Activated naive CD8-positive, alpha-beta T cell treated with anti-CD3 and anti-CD28 coated beads, Interleukin-2, amount 50 U/mL, for 16 hours (primary cell): ENCODE results near the gene PIR.
A peak's percentile ranks its signal among the peaks of the same experiment; 100 is the strongest.

ENCODE experiments used
- DNase-seq: peaks from one replicate; pipeline ENCODE4 v3.0.0-alpha.2; 2020; ENCODE audit warnings: low read depth, low spot score

Gene PIR

DNA sequence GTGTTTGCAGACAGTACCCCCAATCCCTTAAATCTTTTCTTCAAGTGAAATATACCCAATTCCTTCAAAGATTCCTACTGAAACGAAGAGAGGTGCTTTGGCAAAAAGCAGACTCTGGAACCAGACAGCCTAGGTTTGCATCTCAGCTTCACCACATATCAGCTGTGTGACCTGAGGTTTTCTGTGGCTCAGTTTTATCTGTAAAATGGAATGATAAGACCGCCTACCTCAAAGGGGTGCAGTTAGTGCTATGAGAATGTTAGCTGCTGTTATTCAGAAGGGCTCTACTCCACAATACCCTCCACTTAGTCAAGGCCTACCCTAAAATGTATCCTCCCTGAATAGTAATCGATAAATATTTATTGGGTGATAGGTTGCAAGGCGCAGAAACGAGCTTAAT lies 664 bp downstream of the PIR start:
- no peak for DNase-seq

DNA sequence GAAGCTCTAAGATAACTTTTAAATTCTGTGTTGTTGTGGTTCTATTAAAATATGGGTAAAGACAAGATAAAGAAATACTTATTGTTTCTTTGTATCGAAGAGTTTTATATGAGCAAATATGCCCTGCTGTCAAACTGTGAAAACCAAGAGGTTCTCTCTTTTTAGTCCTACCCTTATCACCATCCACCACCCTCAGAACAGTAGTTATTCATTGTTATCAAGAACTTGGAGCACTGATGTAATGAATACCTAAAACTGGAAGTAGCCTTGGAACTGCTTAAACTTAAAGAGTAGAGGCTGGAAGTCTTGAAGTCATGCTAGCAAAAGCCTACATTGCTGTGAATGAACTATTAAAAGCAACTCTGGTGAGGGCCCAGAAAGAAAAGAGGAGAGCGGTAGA lies 9.2 kb downstream of the PIR start:
- DNase-seq: no peak

DNA sequence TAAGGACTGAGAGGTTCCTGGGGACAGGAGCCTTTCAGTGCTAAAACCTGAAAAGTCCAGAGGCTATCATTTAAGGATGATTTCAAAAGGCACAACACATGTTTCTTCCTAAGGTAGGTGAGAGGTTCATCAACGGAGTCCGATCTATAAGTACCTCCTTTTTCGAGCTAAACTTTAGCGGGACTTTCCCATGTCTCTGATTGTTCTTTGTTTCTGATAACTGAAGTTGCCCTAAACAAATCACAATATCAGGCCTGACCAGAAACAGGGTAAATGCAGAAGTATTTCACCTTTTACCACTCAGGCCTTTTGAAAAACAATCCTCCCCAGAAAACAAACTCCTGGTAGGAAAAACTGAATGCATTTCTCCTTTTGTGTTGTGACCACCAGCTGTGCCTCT lies 17.6 kb downstream of the PIR start:
- no peak for DNase-seq

DNA sequence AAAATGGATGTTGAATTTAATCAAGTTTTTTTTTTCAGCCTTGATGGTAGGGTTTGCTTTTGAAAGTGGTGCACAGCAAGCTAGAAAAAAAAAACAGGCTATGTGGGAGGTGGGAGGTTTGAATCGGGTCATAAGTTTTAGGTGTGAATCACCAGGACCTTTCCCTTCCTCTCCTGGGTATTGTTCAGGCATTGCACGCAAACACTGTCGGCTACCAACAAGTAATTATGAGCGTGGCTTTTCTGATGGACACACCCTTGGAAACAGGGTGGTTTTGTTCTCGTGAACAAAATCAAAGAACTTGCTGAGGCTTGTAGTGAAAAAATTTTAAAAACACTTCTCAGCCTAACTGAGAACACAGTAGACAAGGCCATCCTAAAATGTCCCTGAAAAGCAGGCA lies 18.1 kb downstream of the PIR start:
- no peak for DNase-seq

DNA sequence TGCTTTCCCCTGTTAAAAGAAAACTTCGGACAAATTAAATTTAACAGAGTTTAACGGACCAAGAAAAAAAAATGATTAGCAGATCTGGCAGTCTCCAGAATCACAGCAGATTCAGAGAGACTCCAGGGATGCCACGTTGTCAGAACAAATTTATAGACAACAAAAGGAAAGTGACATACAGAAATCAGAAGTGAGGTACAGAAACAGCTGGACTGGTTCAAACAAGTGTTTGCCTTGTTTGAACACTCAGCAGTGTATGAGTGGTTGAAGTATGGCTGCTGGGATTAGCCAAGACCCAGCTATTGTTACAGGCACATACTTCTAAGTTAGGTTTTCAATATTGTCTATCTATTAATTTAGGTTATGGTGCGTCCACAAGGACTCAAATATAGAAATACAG lies 19.1 kb downstream of the PIR start:
- DNase-seq: no peak

DNA sequence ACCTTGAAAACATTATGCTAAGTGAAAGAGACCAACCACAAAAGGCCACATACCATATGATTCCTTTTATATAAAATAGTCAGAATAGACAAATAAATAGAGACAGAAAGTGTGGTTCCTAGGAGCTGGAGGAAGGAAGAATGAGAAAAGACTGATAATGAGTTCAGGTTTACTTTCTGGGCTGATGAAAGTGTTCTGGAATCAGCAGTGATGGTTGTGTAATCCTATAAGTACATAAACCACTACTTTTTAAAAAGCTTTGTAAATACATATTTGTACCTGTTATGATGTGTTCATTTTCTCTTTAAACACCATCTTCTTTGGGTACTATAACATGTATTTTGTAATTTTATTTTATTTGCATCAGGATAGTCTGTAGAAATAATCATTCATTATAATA lies 20.6 kb downstream of the PIR start:
- no peak for DNase-seq

DNA sequence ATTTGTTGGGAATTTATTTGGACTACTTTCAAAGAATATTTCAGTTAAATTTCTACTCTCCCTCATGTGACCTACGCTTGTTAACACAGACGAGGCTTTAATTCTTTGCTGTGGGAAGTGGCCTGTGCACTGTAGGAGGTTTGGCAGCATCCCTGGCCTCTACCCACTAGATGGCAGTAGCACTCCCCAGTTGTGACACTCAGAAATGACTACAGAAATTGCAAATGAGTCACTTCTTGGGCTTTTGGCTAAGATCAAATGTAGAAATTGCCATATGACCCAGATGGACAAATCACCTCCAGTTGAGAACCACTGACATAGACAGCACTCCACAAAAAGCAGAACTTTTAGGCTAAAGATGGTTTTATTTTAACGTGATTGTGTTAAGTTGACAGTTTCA lies 22.1 kb downstream of the PIR start:
- peak; percentile 10 for DNase-seq

DNA sequence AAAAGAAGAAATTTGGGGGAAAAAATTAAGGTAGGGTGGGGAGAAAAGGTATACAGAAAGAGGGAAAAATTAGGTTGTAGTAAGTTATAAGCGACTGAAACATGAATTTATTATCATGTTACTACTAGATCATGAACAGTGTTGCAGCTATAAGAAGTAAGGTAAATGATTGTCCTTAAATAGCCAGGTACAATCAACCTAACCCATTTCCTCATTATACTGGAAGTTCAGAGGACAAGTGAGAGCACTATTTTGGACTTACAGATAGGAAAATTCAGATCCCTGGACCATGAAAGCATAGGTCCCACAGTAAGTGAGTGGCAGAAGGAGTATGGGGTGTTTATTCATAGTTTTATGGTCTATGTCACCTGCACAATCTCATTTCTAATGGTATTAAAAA lies 23.5 kb downstream of the PIR start:
- DNase-seq: no peak

DNA sequence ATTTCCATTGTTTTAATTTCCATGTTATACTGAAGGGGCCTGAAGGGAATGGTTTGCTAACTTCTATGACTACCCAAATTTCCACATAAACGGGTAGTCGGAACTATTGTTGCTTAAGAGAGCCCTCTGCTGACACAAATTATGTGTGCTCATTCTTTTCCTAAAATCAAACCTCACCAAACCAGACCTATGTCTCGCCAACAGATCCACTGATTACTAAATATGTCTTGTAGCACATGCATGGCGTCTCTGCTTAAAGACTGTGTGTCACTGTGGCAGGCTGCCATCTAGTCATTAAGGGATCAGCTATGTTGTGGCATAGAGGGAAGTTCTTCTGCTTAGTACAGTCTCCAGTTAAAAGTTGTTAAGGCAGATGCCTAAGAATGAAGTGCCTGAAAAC lies 25.1 kb downstream of the PIR start:
- DNase-seq: no peak

DNA sequence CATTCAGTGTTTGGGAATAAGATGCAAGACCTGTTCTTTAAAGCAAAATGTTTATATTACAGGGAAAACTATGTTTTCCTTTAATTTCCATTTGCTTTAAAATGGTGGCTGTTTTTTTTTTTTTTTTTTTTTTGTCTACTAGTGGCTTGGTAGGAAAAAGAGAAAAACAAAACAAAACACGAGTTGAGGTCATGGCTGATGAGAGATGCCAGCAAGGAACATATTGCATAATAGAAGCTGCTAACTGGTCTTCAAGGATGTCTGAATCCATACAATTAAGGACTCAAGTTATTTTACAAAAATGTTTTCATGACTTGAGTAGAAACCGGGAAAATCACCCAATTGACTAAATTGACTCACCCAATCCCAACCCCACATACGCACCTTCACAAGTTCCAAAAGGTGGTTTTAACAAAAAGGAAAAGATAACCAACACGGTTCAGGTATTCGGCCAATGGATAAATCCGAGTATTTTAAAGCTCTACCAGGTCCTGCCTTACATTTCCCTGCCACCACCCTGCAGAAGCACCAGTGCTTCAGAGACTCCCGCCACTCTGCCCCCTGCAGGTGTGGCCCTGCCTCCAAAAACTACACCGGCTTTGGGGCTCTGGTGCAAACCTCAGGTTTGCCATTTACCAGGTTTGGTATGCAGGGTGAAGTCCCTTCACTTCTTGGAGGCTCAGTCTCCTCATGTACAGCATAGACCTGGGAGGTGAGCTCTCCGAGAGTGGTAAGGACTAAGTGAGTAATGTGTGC lies 27.1 kb downstream of the PIR start:
- no peak for DNase-seq

DNA sequence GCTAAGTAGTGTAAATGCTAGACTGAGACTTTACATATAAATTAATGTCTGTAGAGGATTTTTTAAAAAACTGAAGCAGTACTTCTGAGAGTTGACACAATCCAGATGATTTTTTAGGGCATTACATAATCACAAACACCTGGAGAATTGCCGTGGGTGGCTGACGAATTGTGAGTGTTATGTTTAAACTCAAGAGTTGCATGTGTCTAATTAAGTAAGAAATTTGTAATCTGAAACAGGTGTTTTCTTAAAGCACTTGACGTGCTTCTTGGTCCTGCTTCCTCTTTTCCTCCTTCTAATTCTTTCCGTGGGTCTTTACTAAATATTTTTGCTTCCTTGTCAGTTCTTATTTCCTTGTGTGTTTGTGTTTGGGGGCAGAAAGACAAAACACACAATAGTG lies 27.8 kb downstream of the PIR start:
- no peak for DNase-seq

DNA sequence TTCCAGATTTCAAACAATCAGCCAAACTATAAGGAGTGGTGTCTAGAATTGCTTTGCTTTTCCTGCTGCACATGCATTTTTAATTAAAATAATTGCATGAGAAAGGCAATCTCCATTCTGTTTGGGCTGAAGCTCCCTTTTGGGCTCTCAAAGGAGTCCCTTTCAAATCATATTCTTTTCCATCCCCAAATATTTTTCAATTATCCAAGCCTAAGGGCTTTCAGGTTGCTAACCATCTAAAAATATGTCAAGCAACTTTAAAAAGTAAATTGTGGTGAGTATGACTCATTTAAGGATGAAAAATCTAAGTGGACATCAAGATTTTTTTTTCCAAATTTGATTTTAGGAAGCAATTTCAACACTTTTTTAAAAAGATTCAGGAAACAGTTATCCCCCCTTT lies 28.4 kb downstream of the PIR start:
- DNase-seq: no peak

DNA sequence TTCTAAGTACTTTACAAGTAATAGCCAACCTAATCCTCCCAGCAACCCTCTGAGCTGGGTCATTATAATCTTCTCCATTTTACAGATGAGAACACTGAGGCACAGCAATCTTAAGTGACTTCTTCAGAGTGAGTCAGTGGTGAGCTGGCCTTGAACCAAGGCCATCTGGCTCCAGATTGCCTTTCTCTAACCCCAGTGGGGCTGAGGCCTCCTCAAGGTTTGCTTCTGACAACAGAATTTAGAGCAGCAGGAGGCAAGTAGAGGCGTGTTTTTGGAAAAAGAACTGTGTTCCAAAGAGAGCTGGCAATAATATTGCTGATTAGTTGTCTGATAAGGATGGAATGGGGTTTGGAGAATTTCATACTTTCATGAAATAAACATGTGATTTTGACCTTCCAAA lies 41.2 kb downstream of the PIR start:
- no peak for DNase-seq

DNA sequence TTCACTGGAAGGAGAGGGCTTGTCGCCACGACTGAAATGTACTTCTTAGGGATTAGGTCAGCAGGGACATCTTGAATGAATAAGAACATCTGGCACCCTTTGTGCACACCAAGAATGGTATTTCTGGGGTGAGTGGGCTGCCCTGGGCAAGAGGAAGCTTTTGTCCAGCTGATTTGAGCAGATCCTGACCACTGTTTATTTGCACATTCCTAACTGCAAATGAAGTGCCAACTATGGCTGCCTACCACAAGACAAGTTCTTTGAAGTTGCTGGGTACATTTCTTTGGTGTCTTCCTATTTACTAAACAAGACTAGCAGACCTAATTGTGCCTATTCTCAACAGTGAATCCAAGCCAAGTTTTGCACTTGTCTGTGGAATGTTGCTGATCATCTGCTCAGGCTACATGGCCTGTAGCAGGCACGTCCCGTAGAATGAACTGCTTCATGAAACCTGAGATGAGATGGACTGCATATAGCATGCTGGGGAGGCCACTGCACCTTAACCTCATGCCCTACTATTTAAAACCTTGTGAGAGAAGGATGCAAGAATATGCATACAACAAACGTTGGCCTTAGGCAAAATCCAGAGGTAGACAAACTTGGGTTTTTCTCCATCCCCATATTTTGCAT lies 45.0 kb downstream of the PIR start:
- no peak for DNase-seq

DNA sequence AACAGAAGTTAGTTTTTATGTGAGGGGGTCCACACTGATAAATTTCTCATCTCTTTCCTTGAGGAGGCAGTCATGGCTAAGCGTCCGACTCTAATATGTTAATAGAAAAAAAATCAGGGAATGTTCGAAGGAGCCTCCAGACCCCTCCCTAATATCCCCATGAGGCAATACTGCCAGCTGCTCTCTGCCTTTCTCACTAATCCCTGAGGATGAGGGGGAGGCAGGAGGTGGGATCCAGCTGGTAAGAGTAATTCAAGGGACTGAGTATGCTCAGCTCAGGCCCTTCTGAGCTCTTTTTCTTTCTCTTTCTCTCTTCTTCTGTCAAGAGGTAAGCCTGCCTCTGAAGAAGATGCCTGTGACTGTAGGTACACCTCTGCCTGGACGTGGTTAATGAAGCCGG lies 51.7 kb downstream of the PIR start:
- DNase-seq: no peak

DNA sequence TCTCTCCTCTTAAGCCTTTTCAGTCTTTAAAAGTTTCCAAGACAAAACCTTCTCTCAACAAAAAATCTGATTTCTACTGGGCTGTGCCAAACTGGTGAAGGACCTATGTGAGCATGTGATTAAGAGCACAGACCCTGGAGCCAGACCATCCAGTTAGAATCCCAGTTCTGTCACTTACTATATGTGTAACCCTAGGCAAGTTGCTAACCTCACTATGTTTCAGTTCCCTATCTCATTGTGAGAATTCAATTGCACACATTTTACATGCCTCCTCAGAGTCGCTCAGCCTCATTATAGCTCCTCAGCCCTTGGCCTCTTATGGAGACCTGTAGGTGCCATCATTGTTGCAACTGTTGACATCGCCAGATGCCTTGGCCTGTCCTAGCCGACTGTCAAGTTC lies 54.8 kb downstream of the PIR start:
- no peak for DNase-seq

DNA sequence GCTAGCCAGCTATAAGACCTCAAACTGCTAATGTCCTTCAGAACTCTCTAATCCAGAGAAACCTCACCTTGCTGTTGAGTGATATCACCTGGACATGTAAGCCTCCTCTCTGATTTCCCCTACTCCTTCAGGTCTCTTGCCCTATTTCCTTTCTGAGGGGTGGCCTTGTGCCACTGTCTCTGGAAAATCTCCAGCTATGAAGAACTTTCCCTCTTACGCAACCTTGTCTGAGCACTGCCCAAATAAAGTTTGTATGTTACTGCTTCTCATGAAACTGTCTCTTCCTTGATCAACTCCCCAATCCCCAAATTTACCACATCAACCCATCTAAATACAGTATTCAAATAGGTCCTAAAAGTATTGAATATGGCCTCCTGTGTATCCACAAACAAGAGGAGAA lies 55.4 kb downstream of the PIR start:
- DNase-seq: no peak

DNA sequence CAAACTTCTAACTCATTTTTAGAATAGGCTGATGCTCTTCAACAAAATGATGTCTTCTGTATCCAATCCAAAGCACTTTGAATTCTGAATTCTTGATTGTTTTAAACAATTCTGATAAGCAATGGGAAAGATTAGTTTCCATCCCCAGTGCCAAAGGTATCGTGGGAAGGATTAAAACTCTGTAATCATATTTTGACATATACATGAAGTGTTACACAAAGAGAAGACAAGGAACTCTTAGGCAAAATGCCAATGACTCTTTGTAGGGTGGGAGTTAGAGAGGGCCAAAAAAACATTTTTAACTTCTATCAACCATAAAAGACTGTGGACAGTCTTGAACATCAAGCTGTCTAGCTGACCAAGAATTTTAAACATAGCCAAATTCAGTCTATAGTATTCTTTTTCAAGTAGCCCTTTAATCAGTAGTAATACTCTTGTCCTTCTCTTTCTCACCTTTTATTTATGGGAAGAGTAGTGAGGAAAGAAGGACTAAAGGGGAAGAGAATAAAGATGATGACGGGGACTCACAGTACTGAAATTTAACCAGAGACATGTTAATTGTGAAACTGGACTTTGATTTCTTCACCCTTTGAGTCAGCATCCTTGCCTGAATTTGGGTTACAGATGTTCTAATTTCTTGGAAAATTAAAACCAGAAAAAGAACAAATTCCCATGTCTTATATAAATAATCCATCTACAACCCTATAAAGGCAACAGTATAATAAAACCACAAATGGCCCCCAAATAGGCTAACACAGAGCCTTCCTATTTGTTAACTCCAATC lies 57.1 kb downstream of the PIR start:
- no peak for DNase-seq

DNA sequence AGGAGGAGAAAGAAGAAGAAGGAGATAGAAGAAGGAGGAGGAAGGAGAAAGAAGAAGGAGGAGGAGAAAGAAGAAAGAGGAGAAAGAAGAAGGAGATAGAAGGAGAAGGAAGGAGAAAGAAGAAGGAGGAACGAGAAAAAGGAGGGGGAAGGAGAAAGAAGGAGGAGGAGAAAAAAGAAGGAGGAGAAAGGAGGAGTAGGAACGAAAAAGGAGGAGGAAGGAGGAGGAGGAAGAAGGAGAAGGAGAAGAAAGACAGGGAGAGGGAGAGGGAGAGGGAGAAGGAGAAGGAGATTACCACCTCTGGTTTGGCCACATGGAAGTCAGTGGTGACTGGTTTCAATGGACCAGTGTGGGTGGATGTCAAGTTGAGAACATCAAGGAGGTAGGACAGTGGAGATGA lies 58.9 kb downstream of the PIR start:
- DNase-seq: no peak

DNA sequence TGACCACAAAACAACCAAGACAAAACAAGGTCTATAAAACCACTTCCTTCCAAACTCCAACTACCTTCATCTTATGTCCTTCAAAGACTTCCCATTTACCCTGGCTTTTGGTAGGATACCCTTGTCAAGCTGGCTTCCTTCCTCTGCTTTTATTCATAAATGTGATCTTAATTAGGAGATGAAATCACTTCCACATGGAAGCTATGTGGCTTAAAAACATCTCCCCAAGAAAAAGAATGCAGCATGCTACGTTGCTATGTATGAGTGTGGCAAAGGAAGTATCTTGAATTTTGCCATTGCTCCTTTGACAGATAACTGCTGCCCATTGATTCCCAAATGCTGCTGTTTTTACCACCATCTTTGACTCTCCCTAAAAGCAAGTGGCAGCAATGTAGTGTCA lies 62.5 kb downstream of the PIR start:
- DNase-seq: no peak

DNA sequence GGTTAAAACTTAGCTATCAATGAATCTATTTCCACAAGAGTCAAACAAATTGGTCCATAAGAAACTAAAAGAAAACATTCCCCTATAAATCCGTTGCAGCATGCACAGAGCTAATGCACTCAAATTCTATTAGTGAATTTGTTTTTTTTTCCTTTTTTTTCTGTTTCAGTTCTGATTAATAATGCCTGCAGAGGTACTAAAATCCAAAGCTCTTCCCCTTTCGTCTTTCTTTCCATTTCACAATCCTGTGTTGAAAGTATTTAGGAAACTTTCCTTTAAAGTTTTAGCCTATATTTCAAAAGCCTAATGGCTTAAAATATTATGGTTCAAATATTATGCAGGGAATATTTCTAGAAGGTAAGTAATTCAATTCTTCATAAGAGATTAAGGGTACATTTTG lies 63.1 kb downstream of the PIR start:
- no peak for DNase-seq

DNA sequence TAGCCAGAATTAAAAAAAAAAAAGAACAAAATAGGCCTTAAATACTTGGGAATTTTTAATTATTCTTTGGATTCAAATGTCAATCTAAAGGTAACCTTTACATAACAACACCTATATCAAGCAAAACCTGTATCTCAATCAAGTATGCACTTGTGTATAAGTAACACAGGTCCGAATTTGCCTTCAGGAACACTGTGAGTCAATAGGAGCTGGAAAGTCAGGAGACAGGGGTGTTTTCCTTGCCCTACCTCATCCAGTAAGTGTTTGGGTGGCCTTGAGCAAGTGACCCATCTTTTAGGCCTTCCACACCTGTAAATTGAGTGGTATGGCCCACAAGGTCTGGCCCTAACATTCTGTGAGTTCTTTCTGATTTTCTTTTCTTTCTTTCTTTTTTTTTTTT lies 68.1 kb downstream of the PIR start:
- no peak for DNase-seq

DNA sequence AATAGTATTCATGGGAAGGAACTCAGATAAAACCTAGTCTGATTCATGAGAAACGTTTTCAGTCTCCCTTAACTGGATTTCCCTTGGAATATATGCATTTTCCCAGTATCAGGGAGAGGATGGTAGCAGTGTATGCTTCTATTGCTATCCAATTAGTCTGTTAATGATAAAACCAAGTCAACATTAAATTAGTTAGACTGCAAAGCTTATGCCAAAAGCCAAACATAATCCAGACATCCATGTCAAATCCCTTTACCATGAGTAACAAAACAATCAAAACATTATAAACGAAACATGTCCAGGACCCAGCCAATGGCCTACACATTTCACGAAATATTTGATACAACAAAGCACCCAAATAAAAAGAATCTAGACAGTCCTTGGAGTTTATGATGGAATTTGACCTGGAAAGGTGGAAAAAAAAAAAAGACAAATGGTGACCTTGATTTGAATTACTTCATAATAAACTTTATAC lies 74.4 kb downstream of the PIR start:
- no peak for DNase-seq
